OCI-LY3 (cell line): ENCODE measurements around the gene SLC17A3.

ENCODE experiments used
- H2AFZ ChIP-seq: fragments of 200-600, 300-600 bp; shearing (Covaris generic); 2 replicates; pipeline ENCODE4 v1.6.0; 2014; ENCODE audit warnings: antibody characterized with exemption, low read depth, low read length
- H3K27ac ChIP-seq: fragments of 200-600, 300-600 bp; sonication (generic); 2 replicates; pipeline ENCODE4 v1.5.1; 2014; ENCODE audit warnings: mild to moderate bottlenecking, low read length, moderate library complexity, mixed read lengths
- H3K27me3 ChIP-seq: fragments of 200-600, 300-600 bp; sonication (generic); 2 replicates; pipeline ENCODE4 v1.6.1; 2014; ENCODE audit warnings: low read depth, low read length, mixed read lengths
- H3K36me3 ChIP-seq: fragments of 200-600, 300-600 bp; sonication (generic); replicated peaks from 2 replicates; pipeline ENCODE3; 2014; ENCODE audit warnings: low read depth, low read length, mixed read lengths
- H3K4me1 ChIP-seq: fragments of 300-600, 200-600 bp; sonication (generic); 2 replicates; pipeline ENCODE4 v1.6.1; 2014; ENCODE audit warnings: low read length, mixed read lengths
- H3K4me2 ChIP-seq: fragments of 200-600, 300-600 bp; sonication (generic); 2 replicates; pipeline ENCODE4 v1.6.1; 2014; ENCODE audit warnings: low read length, mixed read lengths
- H3K4me3 ChIP-seq: fragments of 300-600, 200-600 bp; sonication (generic); 2 replicates; pipeline ENCODE4 v1.5.1; 2014; ENCODE audit warnings: antibody characterized with exemption, mild to moderate bottlenecking, low read length, moderate library complexity
- H3K79me2 ChIP-seq: fragments of 300-600, 200-600 bp; shearing (Covaris generic); 2 replicates; pipeline ENCODE4 v1.6.1; 2014; ENCODE audit warnings: mild to moderate bottlenecking, low read length, mixed read lengths
- H3K9ac ChIP-seq: fragments of 300-600, 200-600 bp; shearing (Covaris generic); 2 replicates; pipeline ENCODE4 v1.6.0; 2014; ENCODE audit warnings: mild to moderate bottlenecking, low read length, moderate library complexity
- H3K9me3 ChIP-seq: fragments of 200-600, 300-600 bp; shearing (Covaris generic); 2 replicates; pipeline ENCODE4 v1.6.1; 2014; ENCODE audit warnings: low read length, mixed read lengths; ENCODE audit not compliant: insufficient read depth
- H4K20me1 ChIP-seq: fragments of 200-600, 300-600 bp; sonication (generic); 2 replicates; pipeline ENCODE4 v1.6.1; 2016; ENCODE audit warnings: low read length, mixed read lengths; ENCODE audit not compliant: insufficient read depth
- EZH2phosphoT487 ChIP-seq: fragments of 200-600 bp; shearing (Covaris generic); IDR thresholded peaks from 2 replicates; pipeline ENCODE4 v1.6.1; 2018; ENCODE audit warnings: antibody characterized with exemption, mixed run types, low read depth
- TF ChIP-seq, protein P1 (sequence below): fragments of 200-600, 300-600 bp; sonication (generic); IDR thresholded peaks from 2 replicates; pipeline ENCODE4 v1.5.1; 2014; ENCODE audit warnings: antibody characterized with exemption, low read length, low read depth

Gene SLC17A3

DNA sequence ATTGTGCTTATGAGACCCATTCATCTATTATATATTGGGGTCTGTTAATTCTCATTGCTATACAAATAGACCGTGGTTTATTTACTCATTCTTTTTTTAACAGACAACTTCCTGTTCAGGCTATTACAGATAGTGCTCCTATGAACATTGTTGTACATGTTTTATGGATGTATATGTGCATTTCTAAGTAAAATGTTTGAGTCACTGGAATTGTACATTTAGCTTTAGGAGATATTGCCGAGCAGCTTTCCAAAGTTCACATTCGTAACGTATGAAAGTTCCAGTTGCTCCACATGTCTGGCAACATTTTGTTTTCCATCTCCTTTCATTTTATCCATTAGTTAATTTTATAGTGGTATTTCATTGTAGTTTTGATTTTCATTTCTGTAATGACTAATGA lies 37.3 kb upstream of the SLC17A3 start:
- Histone ChIP-seq H3K36me3 (no peaks in the 10 kb centered on the region), H3K9ac (no peak overlapping the region), H3K27ac (no peak overlapping the region), H3K4me2 (no peak overlapping the region), H3K27me3 (no peaks in the 10 kb centered on the region), H3K79me2 (no peaks in the 10 kb centered on the region), H3K4me1 (no peaks in the 10 kb centered on the region), H4K20me1 (no peaks in the 10 kb centered on the region), H3K4me3 (no peak overlapping the region), H3K9me3 (no peaks in the 10 kb centered on the region), H2AFZ (no peak overlapping the region)
- no peak for TF ChIP-seq EZH2phosphoT487
- TF ChIP-seq, protein P1, sequence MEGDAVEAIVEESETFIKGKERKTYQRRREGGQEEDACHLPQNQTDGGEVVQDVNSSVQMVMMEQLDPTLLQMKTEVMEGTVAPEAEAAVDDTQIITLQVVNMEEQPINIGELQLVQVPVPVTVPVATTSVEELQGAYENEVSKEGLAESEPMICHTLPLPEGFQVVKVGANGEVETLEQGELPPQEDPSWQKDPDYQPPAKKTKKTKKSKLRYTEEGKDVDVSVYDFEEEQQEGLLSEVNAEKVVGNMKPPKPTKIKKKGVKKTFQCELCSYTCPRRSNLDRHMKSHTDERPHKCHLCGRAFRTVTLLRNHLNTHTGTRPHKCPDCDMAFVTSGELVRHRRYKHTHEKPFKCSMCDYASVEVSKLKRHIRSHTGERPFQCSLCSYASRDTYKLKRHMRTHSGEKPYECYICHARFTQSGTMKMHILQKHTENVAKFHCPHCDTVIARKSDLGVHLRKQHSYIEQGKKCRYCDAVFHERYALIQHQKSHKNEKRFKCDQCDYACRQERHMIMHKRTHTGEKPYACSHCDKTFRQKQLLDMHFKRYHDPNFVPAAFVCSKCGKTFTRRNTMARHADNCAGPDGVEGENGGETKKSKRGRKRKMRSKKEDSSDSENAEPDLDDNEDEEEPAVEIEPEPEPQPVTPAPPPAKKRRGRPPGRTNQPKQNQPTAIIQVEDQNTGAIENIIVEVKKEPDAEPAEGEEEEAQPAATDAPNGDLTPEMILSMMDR: no peak

DNA sequence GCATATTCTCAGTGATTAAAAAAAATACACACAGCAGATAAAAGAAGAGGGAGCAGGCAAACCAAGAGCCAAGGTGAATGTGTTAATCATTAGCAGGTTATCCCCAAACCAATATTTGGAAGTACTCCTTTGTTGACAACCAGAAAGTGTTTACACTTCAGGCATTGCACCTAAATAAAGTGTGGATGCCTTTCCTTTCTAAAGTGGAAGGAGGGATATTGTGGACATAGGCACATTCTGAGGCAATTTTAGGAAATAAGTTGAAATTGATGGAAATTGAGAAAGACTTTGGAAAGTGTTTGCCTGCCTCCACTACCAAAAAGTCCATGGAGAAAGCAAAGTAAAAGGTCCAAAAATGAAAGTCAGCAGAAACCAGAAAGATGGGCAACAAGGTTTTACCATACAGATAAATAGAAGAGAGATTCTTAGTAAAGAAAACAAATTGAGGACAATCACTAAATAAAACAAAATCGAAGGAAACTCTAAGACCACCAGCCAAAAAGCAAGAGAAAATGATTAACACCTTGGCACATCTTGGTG lies 33.5 kb upstream of the SLC17A3 start:
- Histone ChIP-seq H3K9ac (no peak overlapping the region), H3K36me3 (no peaks in the 10 kb centered on the region), H3K4me3 (no peak overlapping the region), H3K27ac (no peak overlapping the region), H3K9me3 (no peaks in the 10 kb centered on the region), H3K27me3 (no peaks in the 10 kb centered on the region), H3K4me1 (no peaks in the 10 kb centered on the region), H2AFZ (no peak overlapping the region), H3K4me2 (no peak overlapping the region), H4K20me1 (no peaks in the 10 kb centered on the region), H3K79me2 (no peaks in the 10 kb centered on the region)
- no peak for TF ChIP-seq EZH2phosphoT487
- TF ChIP-seq, protein P1: no peak

DNA sequence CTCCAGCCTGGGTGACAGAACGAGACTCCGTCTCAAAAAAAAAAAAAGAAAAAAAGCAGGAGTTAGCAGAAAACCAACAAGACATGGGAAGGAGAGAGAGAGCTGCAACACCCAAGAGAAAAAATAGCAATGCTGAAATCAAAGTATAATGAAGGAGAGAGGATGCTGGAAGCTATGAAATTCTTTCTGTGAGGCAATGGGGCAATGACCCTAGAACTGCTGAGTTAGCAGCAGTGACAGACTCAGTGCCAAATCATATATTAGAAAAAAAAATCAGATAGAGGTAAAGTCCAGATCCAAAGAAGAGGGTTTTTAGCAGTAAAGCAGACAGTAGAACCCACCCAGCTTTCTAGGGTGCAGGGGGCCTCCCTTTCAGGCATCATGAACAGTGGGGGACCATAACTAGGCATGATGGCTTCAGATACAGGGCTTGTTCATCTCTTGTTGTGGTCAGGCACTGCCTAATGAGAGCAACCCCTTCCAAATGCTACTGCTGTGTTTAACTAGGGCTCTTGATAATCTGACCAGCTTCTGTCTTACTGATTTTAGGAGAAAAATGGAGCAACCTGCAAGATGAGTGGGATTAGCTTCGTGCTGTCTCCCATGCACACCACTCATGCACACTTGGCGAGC lies 29.5 kb upstream of the SLC17A3 start:
- Histone ChIP-seq H4K20me1 (no peaks in the 10 kb centered on the region), H3K27ac (no peak overlapping the region), H3K4me1 (no peaks in the 10 kb centered on the region), H3K9me3 (no peaks in the 10 kb centered on the region), H3K4me3 (no peak overlapping the region), H3K79me2 (no peaks in the 10 kb centered on the region), H3K4me2 (no peak overlapping the region), H2AFZ (no peak overlapping the region), H3K27me3 (no peaks in the 10 kb centered on the region), H3K36me3 (no peaks in the 10 kb centered on the region), H3K9ac (no peak overlapping the region)
- TF ChIP-seq, protein P1: no peak
- no peak for TF ChIP-seq EZH2phosphoT487

DNA sequence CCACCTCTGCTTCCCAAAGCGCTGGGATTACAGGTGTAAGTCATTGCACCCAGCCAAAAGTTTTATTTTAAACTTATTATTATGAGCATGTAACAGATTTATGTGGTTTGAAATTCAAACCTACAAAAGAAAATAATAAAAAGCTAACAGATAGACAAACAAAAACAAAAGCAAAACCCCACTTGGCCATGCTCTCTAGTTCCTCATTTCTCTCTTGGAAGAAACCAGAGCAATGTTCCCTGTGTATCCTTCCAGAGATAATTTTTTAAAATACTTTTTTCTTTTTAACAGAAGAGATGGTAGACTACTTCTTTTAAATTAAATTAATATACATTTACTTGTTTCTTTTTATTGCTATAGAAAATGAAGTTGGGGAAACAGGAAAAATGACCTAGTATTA lies 28.0 kb upstream of the SLC17A3 start:
- no peak overlapping the region for H3K27ac ChIP-seq
- no peaks in the 10 kb centered on the region for H3K36me3 ChIP-seq
- H3K4me3 ChIP-seq: no peak overlapping the region
- no peak overlapping the region for H3K4me2 ChIP-seq
- no peak overlapping the region for H2AFZ ChIP-seq
- no peaks in the 10 kb centered on the region for H4K20me1 ChIP-seq
- H3K9ac ChIP-seq: no peak overlapping the region
- no peaks in the 10 kb centered on the region for H3K79me2 ChIP-seq
- no peaks in the 10 kb centered on the region for H3K4me1 ChIP-seq
- TF ChIP-seq, protein P1: no peak
- TF ChIP-seq EZH2phosphoT487: no peak
- no peaks in the 10 kb centered on the region for H3K9me3 ChIP-seq
- no peaks in the 10 kb centered on the region for H3K27me3 ChIP-seq
